ENCODE data around the gene CPT1B. TPM values are rescaled to one million over a fixed set of nuclear protein-coding genes. Genes with fewer than 3 reads are reported as not detected.
"Not testable (repeated sequence)": the region's sequence is repeated elsewhere in the genome, so short reads cannot be mapped to it uniquely, and the experiment has no call there.

The CPT1B gene
- total RNA-seq, 2 donors from 2014 or later: 22.6 to 26.6 TPM

DNA sequence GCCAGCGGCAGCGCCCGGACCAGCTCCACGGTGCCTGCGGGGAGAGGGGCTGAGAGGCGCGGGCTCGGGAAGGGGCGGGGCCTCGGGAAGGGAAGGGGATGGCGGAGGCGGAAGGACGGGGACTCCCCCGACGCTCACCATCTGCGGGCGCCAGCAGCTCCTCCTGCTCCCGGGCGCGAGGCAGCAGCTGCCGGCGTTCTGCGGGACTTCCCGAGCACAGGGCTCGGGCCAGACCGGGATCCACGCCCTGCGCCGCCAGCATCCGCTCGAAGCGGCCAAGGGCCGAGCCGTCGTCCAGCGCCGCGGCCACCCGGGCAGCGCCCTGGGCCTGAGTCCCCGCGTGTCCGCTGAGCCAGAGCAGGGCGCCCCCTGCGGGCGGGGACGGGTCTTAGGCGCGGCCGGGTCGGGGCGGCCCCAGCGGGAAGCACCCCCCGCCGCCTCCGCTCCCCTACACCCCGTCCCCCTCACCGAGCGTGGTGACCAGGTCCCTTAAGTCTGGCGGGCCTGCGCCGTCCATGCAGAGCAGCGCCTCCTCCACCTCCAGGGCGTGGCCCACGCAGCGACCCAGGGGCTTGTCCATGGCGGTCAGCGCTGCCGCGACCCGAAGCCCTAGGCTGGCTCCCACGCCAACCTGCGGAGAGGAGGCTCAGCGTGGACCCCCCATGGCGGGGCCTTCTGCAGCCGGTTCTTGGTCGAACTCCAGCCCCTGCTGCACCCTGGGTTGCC lies 52.0 kb downstream of the CPT1B start:
- ATAC-seq (peak; percentile 26), DNase-seq (peak; percentile 87 to 89)
- intact Hi-C loops (cut with DNase I, micrococcal nuclease): no loop called here

- ATAC-seq (no peak), DNase-seq (no peak)
- intact Hi-C loops (cut with DNase I, micrococcal nuclease): no loop called here
Measured at GRCh38 chr22:50525858-50526107, 52.4 kb downstream of the CPT1B start.

- ATAC-seq (peak; percentile 54), DNase-seq (peak; percentile 96 to 98)
- intact Hi-C loops (cut with DNase I, micrococcal nuclease): no loop called here
Measured at GRCh38 chr22:50525104-50525857, 52.9 kb downstream of the CPT1B start, which contains the start of gene SCO2. TSS of gene SCO2 (minus strand) at chr22:50525598. CDS start at chr22:50524411, 1,187 bp downstream.

DNA sequence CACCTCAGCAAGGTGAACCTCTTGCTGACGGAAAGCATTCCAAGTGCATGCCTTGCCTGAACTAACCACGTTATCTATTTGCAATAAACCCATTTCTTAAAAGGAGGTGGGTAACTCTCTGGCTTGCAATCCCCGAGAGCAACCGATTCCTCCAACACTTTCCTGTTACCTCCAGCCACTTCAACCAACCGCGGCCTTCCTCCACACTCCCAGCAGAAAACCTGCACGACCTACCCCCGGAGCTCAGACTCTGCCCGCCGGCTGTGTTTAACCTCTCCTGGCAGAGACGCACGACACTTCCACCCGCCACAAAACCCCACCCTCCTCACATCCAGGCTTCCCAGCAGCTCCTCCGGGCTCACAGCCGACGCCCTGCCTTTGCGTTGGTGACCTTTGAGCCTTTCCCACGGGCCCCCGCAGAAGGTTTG lies 53.5 kb downstream of the CPT1B start:
- DNase-seq (peak; percentile 81 to 82), ATAC-seq (peak; percentile 57)
- intact Hi-C loops (cut with DNase I, micrococcal nuclease): no loop called here

DNA sequence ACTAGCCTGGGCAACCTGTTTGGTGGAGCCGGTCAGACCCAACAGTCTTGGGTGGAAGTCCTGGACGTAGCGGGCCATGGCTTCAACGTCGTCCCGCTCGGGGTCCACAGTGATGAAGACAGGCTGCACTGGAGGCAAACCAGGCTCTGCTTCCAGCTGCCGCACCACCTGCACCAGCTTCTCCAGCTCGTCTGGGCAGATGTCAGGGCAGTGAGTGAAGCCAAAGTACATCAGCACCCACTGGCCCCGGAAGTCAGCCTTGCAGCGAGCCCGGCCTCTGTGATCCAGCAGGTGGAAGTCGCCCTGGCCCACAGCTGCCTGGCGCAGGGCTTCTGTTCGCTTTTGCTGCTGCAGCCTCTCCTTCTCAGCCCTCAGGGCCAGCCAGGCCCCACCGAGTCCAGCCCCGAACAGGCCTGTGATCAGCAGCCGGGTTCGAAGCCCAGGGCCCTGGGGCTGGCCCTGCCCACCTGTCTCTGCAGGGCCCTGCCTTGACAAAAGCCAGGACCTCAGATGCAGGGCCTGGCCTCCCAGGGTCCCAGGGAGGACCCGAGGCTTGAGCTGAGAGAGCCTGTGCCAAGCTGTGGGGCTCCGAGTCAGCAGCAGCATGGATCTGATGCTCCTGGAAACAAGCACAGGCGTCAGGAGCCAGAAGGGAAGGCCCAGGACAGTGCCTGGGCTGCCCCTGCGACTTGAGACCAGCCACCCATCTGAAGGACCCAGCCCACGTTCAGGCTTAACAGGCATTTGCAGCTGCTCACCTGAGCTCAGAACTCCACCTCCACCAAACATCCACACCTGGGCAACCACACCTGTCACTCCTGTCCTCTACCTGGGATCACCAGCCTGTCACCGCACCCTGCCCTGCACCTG lies 54.2 kb downstream of the CPT1B start:
- intact Hi-C loops (cut with DNase I, micrococcal nuclease): no loop called here
- DNase-seq: peak; percentile 40 to 67
- ATAC-seq: peak; percentile 12

- no peak for DNase-seq
- intact Hi-C loops (cut with DNase I, micrococcal nuclease): no loop called here
- no peak for ATAC-seq
Measured at GRCh38 chr22:50523458-50523805, 54.8 kb downstream of the CPT1B start.

GRCh38 chr22:50522806-50523438 lies 55.3 kb downstream of the CPT1B start:
- DNase-seq (peak in 1 of 2 donors; percentile 14), ATAC-seq (no peak)
- intact Hi-C loops (cut with DNase I, micrococcal nuclease): no loop called here

DNA sequence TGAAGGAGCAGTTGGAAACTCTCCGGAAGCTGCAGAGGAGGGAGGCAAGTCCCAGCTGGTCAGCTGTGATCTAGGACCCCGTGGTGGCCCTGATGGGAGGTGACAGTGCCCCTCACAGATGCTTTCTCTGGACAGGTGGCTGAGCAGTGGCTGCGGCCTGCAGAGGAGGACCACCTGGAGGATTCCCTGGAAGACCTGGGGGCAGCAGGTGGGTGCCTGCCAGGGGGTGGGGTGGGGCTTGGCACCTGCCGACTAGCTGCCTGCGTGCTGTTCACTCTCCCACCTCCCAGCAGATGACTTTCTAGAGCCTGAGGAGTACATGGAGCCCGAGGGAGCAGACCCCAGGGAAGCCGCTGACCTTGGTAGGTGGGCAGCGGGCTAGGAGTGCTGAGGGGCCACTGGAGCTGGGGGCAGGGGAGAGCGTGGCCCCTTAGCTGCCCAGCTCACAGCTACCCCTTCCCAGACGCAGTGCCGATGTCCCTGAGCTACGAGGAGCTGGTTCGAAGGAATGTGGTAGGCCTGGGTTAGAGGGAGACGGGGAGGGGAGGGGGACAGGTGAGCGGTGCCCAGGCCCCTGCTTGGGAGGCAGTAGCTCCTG lies 55.9 kb downstream of the CPT1B start:
- no peak for DNase-seq
- ATAC-seq: no peak
- intact Hi-C loops (cut with DNase I, micrococcal nuclease): no loop called here

DNA sequence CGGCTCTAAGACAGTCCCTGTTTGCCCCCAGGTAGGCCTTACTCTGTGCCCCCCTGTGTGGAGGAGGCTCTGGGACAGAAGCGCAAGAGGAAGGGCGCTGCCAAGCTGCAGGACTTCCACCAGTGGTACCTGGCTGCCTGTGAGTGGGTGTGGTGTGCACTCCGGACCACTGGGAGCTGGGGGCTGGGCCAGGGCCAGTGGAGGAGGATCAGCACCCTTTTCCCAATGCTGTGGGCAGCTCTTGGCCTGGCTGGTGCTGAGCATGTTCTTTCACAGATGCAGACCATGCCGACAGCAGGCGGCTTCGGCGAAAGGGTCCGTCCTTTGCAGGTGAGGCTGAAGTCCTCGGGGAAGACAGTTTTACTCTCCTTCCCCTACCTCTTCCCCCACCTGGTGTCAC lies 56.5 kb downstream of the CPT1B start:
- DNase-seq (no peak), ATAC-seq (no peak)
- intact Hi-C loops (cut with DNase I, micrococcal nuclease): no loop called here

- intact Hi-C loops (cut with DNase I, micrococcal nuclease): no loop called here
- no peak for ATAC-seq
- no peak for DNase-seq
Measured at GRCh38 chr22:50520826-50521453, 57.3 kb downstream of the CPT1B start.

DNA sequence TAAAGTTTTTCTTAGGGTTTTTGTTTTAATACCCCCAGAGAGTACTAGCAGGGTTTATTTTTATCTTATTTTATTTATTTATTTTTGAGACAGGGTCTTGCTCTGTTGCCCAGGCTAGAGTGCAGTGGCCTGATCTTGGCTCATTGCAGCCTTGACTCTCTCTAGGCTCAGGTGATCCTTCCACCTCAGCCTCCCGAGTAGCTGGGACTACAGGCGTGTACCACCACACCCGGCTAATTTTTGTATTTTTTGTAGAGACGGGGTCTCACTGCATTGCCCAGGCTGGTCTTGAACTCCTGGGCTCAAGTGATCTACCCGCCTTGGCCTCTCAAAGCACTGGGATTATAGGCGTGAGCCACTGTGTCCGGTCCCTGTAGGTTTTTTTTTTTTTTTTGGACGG lies 58.0 kb downstream of the CPT1B start:
- intact Hi-C loops (cut with DNase I, micrococcal nuclease); ATAC-seq; DNase-seq: not testable (repeated sequence)

- DNase-seq (no peak), ATAC-seq (no peak)
- intact Hi-C loops (cut with DNase I, micrococcal nuclease): no loop called here
Measured at GRCh38 chr22:50519151-50519550, 59.1 kb downstream of the CPT1B start.

Other genes with a start within 250 kb of the CPT1B start
- gene PPP6R2, start 235.1 kb downstream of the CPT1B start, total RNA-seq: 10 to 100 TPM; 44.6 to 61.0 TPM
- 10 to 100 TPM; 69.2 to 80.1 TPM for gene SBF1, start 103.4 kb downstream of the CPT1B start, total RNA-seq
- gene ADM2, start 96.9 kb downstream of the CPT1B start, total RNA-seq: 1 to 10 TPM; 5.4 to 8.9 TPM
- not detected for gene MIOX, start 91.6 kb downstream of the CPT1B start, total RNA-seq
- 10 to 100 TPM; 58.7 to 59.3 TPM for gene LMF2, start 70.7 kb downstream of the CPT1B start, total RNA-seq
- gene NCAPH2, start 70.2 kb downstream of the CPT1B start, total RNA-seq: 10 to 100 TPM; 26.6 to 27.1 TPM
- gene SCO2, start 52.8 kb downstream of the CPT1B start, total RNA-seq: 1 to 10 TPM; 5.5 to 5.7 TPM
- gene TYMP, start 48.4 kb downstream of the CPT1B start, total RNA-seq: 10 to 100 TPM; 32.0 to 33.0 TPM
- gene KLHDC7B, start 32.5 kb downstream of the CPT1B start, total RNA-seq: under 1 TPM in 1 of 2 donors, not detected in 1; 0.17 TPM
- under 1 TPM in 1 of 2 donors, not detected in 1; 0.67 TPM for gene SYCE3, start 15.5 kb downstream of the CPT1B start, total RNA-seq
- gene CHKB, start 4.4 kb upstream of the CPT1B start, total RNA-seq: 10 to 100 TPM; 66.9 to 72.7 TPM
- 1 to 10 TPM; 1.2 to 1.5 TPM for gene MAPK8IP2, start 22.4 kb upstream of the CPT1B start, total RNA-seq
- 10 to 100 TPM; 84.8 to 97.8 TPM for gene ARSA, start 49.7 kb upstream of the CPT1B start, total RNA-seq
- gene SHANK3, start 94.4 kb upstream of the CPT1B start, total RNA-seq: 1 to 10 TPM; 4.4 to 4.8 TPM
- gene ACR, start 159.8 kb upstream of the CPT1B start, total RNA-seq: 1 to 10 TPM in 1 of 2 donors, under 1 TPM in 1; 0.89 to 1.5 TPM
- 10 to 100 TPM; 20.1 to 21.3 TPM for gene RABL2B, start 205.2 kb upstream of the CPT1B start, total RNA-seq